GM12878 (cell line): ENCODE data around the gene PCGF1. TPM values are rescaled to one million over a fixed set of nuclear protein-coding genes. Genes with fewer than 3 reads are reported as not detected.

ENCODE experiments used
- ASH2L ChIP-seq: fragments of 300-600, 200-600 bp; sonication (generic); IDR thresholded peaks from 2 replicates; pipeline ENCODE4 v1.6.1; 2017; ENCODE audit warnings: low read depth, mild to moderate bottlenecking, borderline replicate concordance
- ATF3 ChIP-seq: IDR thresholded peaks from 2 replicates; pipeline ENCODE4 v1.6.1; 2011; ENCODE audit warnings: low read depth, mild to moderate bottlenecking, low read length, moderate library complexity, borderline replicate concordance; ENCODE audit errors: extremely low read depth
- BMI1 ChIP-seq: fragments of 450-650 bp; IDR thresholded peaks from 2 replicates; pipeline ENCODE4 v1.6.1; 2016; ENCODE audit warnings: mild to moderate bottlenecking, moderate library complexity, borderline replicate concordance
- CUX1 ChIP-seq: IDR thresholded peaks from 2 replicates; pipeline ENCODE4 v1.6.1; 2012; ENCODE audit warnings: improper control_type of control experiment, low read depth, low read length; ENCODE audit not compliant: insufficient replicate concordance
- EED ChIP-seq: sonication (generic); IDR thresholded peaks from 2 replicates; pipeline ENCODE4 v1.6.1; 2016; ENCODE audit warnings: antibody characterized with exemption, low read depth
- ETV6 ChIP-seq, 2 experiments: fragments of 450-650 bp in 1 of 2; IDR thresholded peaks in 1 of 2; conservative IDR thresholded peaks in 1 of 2; 2 replicates each; pipeline ENCODE4 v1.6.1; 2014; ENCODE audit warnings: antibody characterized with exemption in 1 of 2, borderline replicate concordance in 1 of 2, low read depth in 1 of 2, mild to moderate bottlenecking in 1 of 2, moderate library complexity in 1 of 2
- HDAC2 ChIP-seq: fragments of 200-600 bp; sonication (generic); IDR thresholded peaks from 2 replicates; pipeline ENCODE4 v1.6.1; 2017
- JUNB ChIP-seq: IDR thresholded peaks from 2 replicates; pipeline ENCODE4 v1.6.1; 2016; ENCODE audit warnings: antibody characterized with exemption, mild to moderate bottlenecking
- JUND ChIP-seq: IDR thresholded peaks from 2 replicates; pipeline ENCODE4 v1.6.1; 2012; ENCODE audit warnings: low read depth, mild to moderate bottlenecking, low read length, improper control_type of control experiment, moderate library complexity
- PKNOX1 ChIP-seq: fragments of 450-650 bp; IDR thresholded peaks from 2 replicates; pipeline ENCODE4 v1.6.1; 2016; ENCODE audit warnings: mild to moderate bottlenecking
- POU2F2 ChIP-seq: IDR thresholded peaks from 3 replicates; pipeline ENCODE4 v1.6.1; 2011; ENCODE audit warnings: low read depth, mild to moderate bottlenecking, low read length, borderline replicate concordance
- RELA ChIP-seq: fragments of 450-650 bp; IDR thresholded peaks from 2 replicates; pipeline ENCODE4 v1.8.0; 2014; ENCODE audit warnings: borderline replicate concordance; ENCODE audit not compliant: partially characterized antibody
- SIN3A ChIP-seq: IDR thresholded peaks from 2 replicates; pipeline ENCODE4 v1.6.1; 2012; ENCODE audit warnings: low read depth, low read length, improper control_type of control experiment
- YY1 ChIP-seq: IDR thresholded peaks from 2 replicates; pipeline ENCODE4 v1.6.1; 2011; ENCODE audit warnings: low read depth, mild to moderate bottlenecking, low read length
- ZSCAN29 ChIP-seq: fragments of 450-650 bp; IDR thresholded peaks from 2 replicates; pipeline ENCODE4 v1.6.1; 2017; ENCODE audit warnings: mild to moderate bottlenecking, moderate library complexity
- polyA plus RNA-seq, 11 experiments: library from polyadenylated mRNA; depleted of rRNA in 4 of 11; unstranded in 6 of 11; stranded (reverse) in 5 of 11; fragments of >200 nt; fragmentation: Nextera tagmentation in 4 of 11; fragmentation: Illumina TruSeq in 1 of 11; extraction: Ambion mirVana in 4 of 11; extraction: Trizol in 1 of 11; gene quantifications; 1 replicate in 1 of 11; 2 replicates in 10 of 11; pipeline versions ENCODE4 v1.2.1 to v1.2.3, GENCODE V29; 2011 to 2016; ENCODE audit warnings: inconsistent platforms in 2 of 11, missing spikeins in 2 of 11, low read depth in 1 of 11
- total RNA-seq, 4 experiments: library from RNA; depleted of rRNA in 3 of 4; stranded (reverse); fragments of >200 nt in 3 of 4; fragmentation: Illumina TruSeq in 1 of 4; extraction: Trizol in 1 of 4; gene quantifications; 2 replicates each; pipeline versions ENCODE4 v1.2.1 to v1.2.3, GENCODE V29; 2013 to 2021
- TF ChIP-seq, protein P1 (sequence below): fragments of 150-350 bp; IDR thresholded peaks from 2 replicates; pipeline ENCODE4 v1.6.1; 2016; ENCODE audit warnings: low read depth, low read length
- TF ChIP-seq, protein P2 (sequence below): IDR thresholded peaks from 2 replicates; pipeline ENCODE4 v1.6.1; 2012; ENCODE audit warnings: low read depth, low read length, improper control_type of control experiment

PCGF1 gene
- total and polyA plus RNA-seq, 10 of the 15 experiments (the other 5 are each of a cell fraction or from before 2014, with no cell fraction given) = 23.1 to 50.8 (median 27.4) TPM

DNA sequence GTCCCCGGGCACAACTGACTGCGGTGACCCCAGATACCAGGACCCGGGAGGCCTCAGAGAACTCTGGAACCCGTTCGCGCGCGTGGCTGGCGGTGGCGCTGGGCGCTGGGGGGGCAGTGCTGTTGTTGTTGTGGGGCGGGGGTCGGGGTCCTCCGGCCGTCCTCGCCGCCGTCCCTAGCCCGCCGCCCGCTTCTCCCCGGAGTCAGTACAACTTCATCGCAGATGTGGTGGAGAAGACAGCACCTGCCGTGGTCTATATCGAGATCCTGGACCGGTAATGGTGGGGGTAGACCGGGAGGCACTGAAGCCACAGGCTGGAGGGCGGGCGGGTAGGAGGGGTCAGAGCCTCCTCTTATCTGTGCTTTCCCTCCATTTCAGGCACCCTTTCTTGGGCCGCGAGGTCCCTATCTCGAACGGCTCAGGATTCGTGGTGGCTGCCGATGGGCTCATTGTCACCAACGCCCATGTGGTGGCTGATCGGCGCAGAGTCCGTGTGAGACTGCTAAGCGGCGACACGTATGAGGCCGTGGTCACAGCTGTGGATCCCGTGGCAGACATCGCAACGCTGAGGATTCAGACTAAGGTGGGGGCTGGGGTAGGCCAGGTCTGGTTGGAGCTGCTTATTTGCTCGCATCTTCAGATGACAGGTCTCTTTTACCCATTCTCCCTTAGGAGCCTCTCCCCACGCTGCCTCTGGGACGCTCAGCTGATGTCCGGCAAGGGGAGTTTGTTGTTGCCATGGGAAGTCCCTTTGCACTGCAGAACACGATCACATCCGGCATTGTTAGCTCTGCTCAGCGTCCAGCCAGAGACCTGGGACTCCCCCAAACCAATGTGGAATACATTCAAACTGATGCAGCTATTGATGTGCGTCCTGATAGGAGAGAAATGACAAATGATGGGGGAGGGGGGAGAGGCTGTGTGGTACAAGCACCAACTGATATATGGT lies 23.0 kb upstream of the PCGF1 start (continued):
- TF ChIP-seq CUX1 (peak; percentile 86), SIN3A (peak; percentile 93), PKNOX1 (peak; percentile 8; the same call in 1 of the 2 replicates), YY1 (peak; percentile 23; the same call in 1 of the 2 replicates), ZSCAN29 (no peak), ATF3 (no peak), ETV6 (conservative IDR thresholded peaks at IDR 0.05 in 1 of 2, IDR thresholded peaks at IDR 0.05 in 1 of 2; ENCODE audit: borderline replicate concordance in 1 of 2, low read depth in 1 of 2) (no peak), ASH2L (no peak), BMI1 (peak; percentile 53; the same call in 1 of the 2 replicates), RELA (peak; percentile 91), JUND (no peak), POU2F2 (peak; percentile 5; the same call in 2 of the 3 replicates), EED (peak; percentile 69), HDAC2 (no peak), JUNB (peak; percentile 30; the same call in 1 of the 2 replicates)
- TF ChIP-seq, protein P1, sequence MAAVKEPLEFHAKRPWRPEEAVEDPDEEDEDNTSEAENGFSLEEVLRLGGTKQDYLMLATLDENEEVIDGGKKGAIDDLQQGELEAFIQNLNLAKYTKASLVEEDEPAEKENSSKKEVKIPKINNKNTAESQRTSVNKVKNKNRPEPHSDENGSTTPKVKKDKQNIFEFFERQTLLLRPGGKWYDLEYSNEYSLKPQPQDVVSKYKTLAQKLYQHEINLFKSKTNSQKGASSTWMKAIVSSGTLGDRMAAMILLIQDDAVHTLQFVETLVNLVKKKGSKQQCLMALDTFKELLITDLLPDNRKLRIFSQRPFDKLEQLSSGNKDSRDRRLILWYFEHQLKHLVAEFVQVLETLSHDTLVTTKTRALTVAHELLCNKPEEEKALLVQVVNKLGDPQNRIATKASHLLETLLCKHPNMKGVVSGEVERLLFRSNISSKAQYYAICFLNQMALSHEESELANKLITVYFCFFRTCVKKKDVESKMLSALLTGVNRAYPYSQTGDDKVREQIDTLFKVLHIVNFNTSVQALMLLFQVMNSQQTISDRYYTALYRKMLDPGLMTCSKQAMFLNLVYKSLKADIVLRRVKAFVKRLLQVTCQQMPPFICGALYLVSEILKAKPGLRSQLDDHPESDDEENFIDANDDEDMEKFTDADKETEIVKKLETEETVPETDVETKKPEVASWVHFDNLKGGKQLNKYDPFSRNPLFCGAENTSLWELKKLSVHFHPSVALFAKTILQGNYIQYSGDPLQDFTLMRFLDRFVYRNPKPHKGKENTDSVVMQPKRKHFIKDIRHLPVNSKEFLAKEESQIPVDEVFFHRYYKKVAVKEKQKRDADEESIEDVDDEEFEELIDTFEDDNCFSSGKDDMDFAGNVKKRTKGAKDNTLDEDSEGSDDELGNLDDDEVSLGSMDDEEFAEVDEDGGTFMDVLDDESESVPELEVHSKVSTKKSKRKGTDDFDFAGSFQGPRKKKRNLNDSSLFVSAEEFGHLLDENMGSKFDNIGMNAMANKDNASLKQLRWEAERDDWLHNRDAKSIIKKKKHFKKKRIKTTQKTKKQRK = no peak
- TF ChIP-seq, protein P2, sequence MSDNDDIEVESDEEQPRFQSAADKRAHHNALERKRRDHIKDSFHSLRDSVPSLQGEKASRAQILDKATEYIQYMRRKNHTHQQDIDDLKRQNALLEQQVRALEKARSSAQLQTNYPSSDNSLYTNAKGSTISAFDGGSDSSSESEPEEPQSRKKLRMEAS = peak; percentile 64; the same call in 1 of the 2 replicates
